KMS-11 (cell line): ENCODE results near the gene RNU6-9.

Source experiments
- H2AFZ ChIP-seq: fragments of 200-600 bp; sonication (generic); 2 replicates; pipeline ENCODE4 v1.6.1; 2016; ENCODE audit warnings: antibody characterized with exemption, mixed run types, low read depth
- H3K27ac ChIP-seq: fragments of 200-600 bp; sonication (generic); 2 replicates; pipeline ENCODE4 v1.6.1; 2016; ENCODE audit warnings: mild to moderate bottlenecking, mixed run types
- H3K27me3 ChIP-seq: fragments of 200-600 bp; sonication (generic); 2 replicates; pipeline ENCODE4 v1.6.1; 2017; ENCODE audit warnings: mild to moderate bottlenecking, low read depth, mixed run types, moderate library complexity; ENCODE audit not compliant: insufficient read depth
- H3K36me3 ChIP-seq: fragments of 200-600 bp; sonication (generic); 2 replicates; pipeline ENCODE4 v1.6.1; 2017; ENCODE audit warnings: mild to moderate bottlenecking, mixed run types; ENCODE audit not compliant: insufficient read depth
- H3K4me1 ChIP-seq: fragments of 200-600 bp; sonication (generic); 2 replicates; pipeline ENCODE4 v1.6.1; 2016; ENCODE audit warnings: mild to moderate bottlenecking, low read depth, mixed run types; ENCODE audit not compliant: poor library complexity, severe bottlenecking
- H3K4me2 ChIP-seq: fragments of 200-600 bp; sonication (generic); 2 replicates; pipeline ENCODE4 v1.7.0; 2016; ENCODE audit warnings: mild to moderate bottlenecking, mixed run types
- H3K4me3 ChIP-seq: fragments of 200-600 bp; sonication (generic); IDR thresholded peaks from 2 replicates; pipeline ENCODE4 v1.6.1; 2017; ENCODE audit warnings: low read depth, low read length, mixed read lengths; ENCODE audit not compliant: insufficient read depth
- H3K79me2 ChIP-seq: fragments of 200-600 bp; sonication (generic); 2 replicates; pipeline ENCODE4 v1.6.1; 2016; ENCODE audit warnings: low read depth, mixed run types; ENCODE audit not compliant: insufficient read depth
- H3K9ac ChIP-seq: fragments of 200-600 bp; sonication (generic); 2 replicates; pipeline ENCODE4 v1.6.1; 2016; ENCODE audit warnings: mild to moderate bottlenecking, mixed run types
- H4K20me1 ChIP-seq: fragments of 200-600 bp; sonication (generic); 2 replicates; pipeline ENCODE4 v1.6.1; 2016; ENCODE audit warnings: mild to moderate bottlenecking, mixed run types; ENCODE audit not compliant: insufficient read depth
- CTCF ChIP-seq: fragments of 200-600 bp; sonication (generic); conservative IDR thresholded peaks from 2 replicates; pipeline ENCODE4 v1.6.1; 2017; ENCODE audit warnings: low read depth, mild to moderate bottlenecking, antibody characterized with exemption, low read length, moderate library complexity, mixed read lengths

The RNU6-9 gene

GRCh38 chr19:892894-893689, at the start of gene RNU6-9, which contains the start of gene MED16:
RNU6-9 (plus strand) TSS chr19:893484.
MED16 (minus strand) TSS chr19:893187; CDS start chr19:891131, 2,056 bp downstream.
- Histone ChIP-seq H4K20me1 (no peaks in the 10 kb centered on the region), H2AFZ (peak within 1 kb of the TSS; percentile 65; the same call in 1 of the 2 replicates), H3K9ac (peak within 1 kb of the TSS; percentile 67; the same call in 1 of the 2 replicates), H3K4me1 (no peaks in the 10 kb centered on the region), H3K79me2 (peaks cover 9% of the 10 kb centered on the region; the same call in 1 of the 2 replicates), H3K27ac (peak within 1 kb of the TSS; percentile 58), H3K36me3 (no peaks in the 10 kb centered on the region), H3K27me3 (no peaks in the 10 kb centered on the region), H3K4me3 (no peak within 1 kb of the TSS), H3K4me2 (peak within 1 kb of the TSS; percentile 91)
- no peak for TF ChIP-seq CTCF

GRCh38 chr19:843836-844545, 49.3 kb upstream of the RNU6-9 start:
- Histone ChIP-seq H3K27me3 (no peaks in the 10 kb centered on the region; the same call in 1 of the 2 replicates), H3K4me3 (no peak overlapping the region), H3K4me2 (peak overlapping the region; percentile 60)

DNA sequence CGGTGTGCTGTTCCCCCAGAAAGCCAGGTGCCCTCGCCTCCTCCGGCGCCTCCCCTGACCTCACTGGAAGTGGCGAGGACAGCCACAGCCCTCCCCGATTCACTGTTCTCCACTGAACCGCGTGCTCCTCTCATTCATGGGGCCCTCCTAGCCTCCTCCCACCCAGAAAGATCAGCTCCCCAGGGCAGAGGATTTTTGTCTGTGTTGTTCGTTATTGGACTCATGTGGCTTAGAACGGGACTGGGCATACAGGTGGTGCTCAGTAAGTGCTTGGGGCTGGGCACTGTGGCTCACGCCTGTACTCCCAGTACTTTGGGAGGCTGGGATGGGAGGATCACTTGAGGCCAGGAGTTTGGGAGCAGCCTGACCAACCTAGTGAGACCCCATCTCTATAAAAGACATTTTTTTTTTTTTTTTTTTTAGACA, 48.7 kb upstream of the RNU6-9 start:
- H3K27me3 ChIP-seq: no peaks in the 10 kb centered on the region
- H4K20me1 ChIP-seq: no peaks in the 10 kb centered on the region
- H3K9ac ChIP-seq: peak overlapping the region; percentile 94
- no peaks in the 10 kb centered on the region for H3K36me3 ChIP-seq
- H3K4me3 ChIP-seq: no peak overlapping the region
- H3K4me2 ChIP-seq: peak overlapping the region; percentile 96
- H2AFZ ChIP-seq: peak overlapping the region; percentile 33; the same call in 1 of the 2 replicates
- H3K79me2 ChIP-seq: peaks cover 21% of the 10 kb centered on the region
- H3K27ac ChIP-seq: peak overlapping the region; percentile 98
- TF ChIP-seq CTCF: no peak
- peaks cover 42% of the 10 kb centered on the region for H3K4me1 ChIP-seq

More at GRCh38 chr19:843836-844545, 49.3 kb upstream of the RNU6-9 start:
- H3K9ac ChIP-seq: peak overlapping the region; percentile 94; the same call in 1 of the 2 replicates
- H2AFZ ChIP-seq: peak overlapping the region; percentile 52; the same call in 1 of the 2 replicates
- no peak for TF ChIP-seq CTCF
- H3K4me1 ChIP-seq: peaks cover 42% of the 10 kb centered on the region
- no peaks in the 10 kb centered on the region for H4K20me1 ChIP-seq
- H3K79me2 ChIP-seq: peaks cover 21% of the 10 kb centered on the region
- peak overlapping the region; percentile 98 for H3K27ac ChIP-seq
- no peaks in the 10 kb centered on the region for H3K36me3 ChIP-seq

DNA sequence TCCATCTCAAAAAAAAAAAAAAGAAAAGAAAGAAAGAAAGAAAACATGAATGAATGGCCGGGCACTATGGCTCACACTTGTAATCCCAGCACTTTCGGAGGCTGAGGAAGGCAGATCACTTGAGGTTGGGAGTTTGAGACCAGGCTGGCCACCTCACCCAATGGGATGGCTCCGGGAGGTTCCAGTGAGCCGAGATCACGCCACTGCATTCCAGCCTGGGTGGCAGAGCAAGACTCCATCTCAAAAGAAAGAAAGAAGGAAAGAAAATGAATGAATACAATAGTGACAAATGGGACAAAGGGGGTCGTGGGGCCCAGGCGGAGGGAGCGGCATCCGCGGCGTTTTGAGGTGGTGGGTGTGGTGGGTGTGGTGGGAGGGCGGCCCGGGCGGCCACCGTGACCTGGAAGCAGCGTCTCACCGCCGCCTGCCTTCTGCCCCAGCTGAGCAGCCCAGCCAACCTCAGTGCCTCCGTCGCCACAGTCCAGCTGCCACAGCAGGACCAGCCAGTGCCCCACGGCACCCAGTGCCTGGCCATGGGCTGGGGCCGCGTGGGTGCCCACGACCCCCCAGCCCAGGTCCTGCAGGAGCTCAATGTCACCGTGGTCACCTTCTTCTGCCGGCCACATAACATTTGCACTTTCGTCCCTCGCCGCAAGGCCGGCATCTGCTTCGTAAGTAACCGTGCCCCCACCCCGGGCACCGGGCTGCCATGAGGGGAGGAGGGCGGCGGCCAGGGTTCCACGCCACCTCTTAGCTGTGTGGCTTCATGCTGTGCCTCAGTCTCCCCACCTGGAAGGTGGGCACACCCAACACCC, 47.4 kb upstream of the RNU6-9 start:
- no peak for TF ChIP-seq CTCF
- Histone ChIP-seq H3K27me3 (no peaks in the 10 kb centered on the region), H3K4me1 (peaks cover 42% of the 10 kb centered on the region), H3K79me2 (peaks cover 21% of the 10 kb centered on the region), H3K36me3 (no peaks in the 10 kb centered on the region), H2AFZ (no peak overlapping the region), H3K9ac (peak overlapping the region; percentile 94), H3K4me2 (peak overlapping the region; percentile 96), H3K4me3 (no peak overlapping the region), H3K27ac (peak overlapping the region; percentile 98), H4K20me1 (no peaks in the 10 kb centered on the region)
